GM03348 (cell line): Measurements from ENCODE around the gene CDK17.
"Not testable (repeated sequence)": the region's sequence is repeated elsewhere in the genome, so short reads cannot be mapped to it uniquely, and the experiment has no call there.

Source experiments
- DNase-seq: peaks from one replicate; pipeline ENCODE4 v3.0.0; 2012; ENCODE audit warnings: low spot score

The CDK17 gene

GRCh38 chr12:96354326-96354725 is 45.9 kb downstream of the CDK17 start:
- DNase-seq: no peak

DNA sequence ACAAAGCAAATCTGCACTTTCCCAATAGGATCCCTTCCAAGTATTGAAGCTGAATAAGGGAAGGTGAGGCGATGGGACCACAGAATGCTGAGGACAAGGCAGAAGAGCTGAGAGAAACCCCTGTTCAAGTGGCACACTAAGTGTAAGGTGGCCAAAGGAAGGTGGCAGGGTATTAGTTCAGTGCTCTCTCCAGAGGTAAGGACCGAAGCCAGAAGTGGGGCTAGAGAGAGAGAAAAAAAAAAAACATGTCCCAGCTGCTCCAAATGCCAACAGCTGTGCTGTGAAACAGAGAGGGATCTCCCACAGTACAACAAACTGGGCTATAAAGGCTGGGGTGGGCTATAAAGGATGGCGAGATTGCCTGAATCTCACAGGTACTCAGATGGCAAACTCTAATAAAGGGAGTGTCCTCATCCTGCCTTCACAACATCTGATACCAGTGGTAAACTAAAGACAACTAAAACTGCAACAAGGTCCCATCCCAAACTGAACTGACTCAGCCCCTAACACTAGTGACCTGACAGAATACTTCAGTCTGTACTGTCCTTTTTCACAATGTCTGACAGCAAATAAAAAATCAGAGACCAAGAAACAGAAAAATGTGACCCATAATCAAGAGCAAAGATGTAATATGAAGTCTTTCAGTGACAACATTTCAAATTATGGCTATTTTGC is 47.9 kb downstream of the CDK17 start:
- no peak for DNase-seq

DNA sequence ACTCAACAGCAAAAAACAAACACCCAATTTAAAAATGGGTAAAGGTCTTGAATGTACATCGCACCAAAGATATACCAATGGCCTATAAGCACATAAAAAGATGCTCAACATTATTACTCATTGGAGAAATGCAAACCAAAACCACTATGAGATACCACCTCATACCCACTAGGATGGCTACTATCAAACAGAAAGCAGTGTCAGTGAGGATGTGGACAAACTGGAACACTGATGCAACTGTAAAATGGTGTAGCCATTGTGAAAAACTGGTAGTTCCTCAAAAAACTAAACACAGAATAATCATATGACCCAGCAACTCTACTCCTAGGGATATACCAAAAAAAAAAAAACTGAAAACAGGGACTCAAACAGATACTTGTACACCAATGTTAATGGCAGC is 49.3 kb downstream of the CDK17 start:
- DNase-seq: no peak

GRCh38 chr12:96347130-96347699 is 53.0 kb downstream of the CDK17 start:
- DNase-seq: no peak

- not testable (repeated sequence) for DNase-seq
These were observed 53.5 kb downstream of the CDK17 start for GRCh38 chr12:96346716-96347115.

- DNase-seq: no peak
These were observed 56.0 kb downstream of the CDK17 start for GRCh38 chr12:96344124-96344695.

- DNase-seq: no peak
These were observed 56.8 kb downstream of the CDK17 start for GRCh38 chr12:96343347-96343954.

- not testable (repeated sequence) for DNase-seq
These were observed 60.6 kb downstream of the CDK17 start for GRCh38 chr12:96339666-96340065.

- DNase-seq: no peak
These were observed 61.3 kb downstream of the CDK17 start for GRCh38 chr12:96338852-96339471.

DNA sequence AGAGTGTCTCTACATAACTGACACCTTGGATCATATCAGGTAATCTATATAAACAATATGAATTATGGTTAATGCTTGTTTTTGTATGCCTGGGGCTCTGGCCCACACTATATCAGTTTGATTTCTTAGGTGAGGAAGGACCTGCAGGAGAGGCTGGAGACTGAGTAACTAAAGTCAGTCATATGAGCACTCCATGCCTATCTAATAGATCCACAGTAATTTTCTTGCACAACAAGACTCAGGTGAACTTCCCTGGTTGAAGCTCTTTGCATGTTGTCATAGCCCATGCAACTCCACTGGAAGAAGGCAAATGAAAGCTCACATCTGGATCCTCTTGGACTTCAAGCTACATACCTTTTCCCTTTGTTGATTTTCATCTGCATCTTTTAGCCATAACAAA is 62.3 kb downstream of the CDK17 start:
- DNase-seq: no peak

GRCh38 chr12:96336489-96336888 is 63.8 kb downstream of the CDK17 start:
- DNase-seq: no peak

- DNase-seq: no peak
These were observed 65.0 kb downstream of the CDK17 start for GRCh38 chr12:96335270-96335669.

GRCh38 chr12:96334502-96334901 is 65.7 kb downstream of the CDK17 start:
- DNase-seq: no peak

GRCh38 chr12:96329545-96329944 is 70.7 kb downstream of the CDK17 start:
- no peak for DNase-seq

DNA sequence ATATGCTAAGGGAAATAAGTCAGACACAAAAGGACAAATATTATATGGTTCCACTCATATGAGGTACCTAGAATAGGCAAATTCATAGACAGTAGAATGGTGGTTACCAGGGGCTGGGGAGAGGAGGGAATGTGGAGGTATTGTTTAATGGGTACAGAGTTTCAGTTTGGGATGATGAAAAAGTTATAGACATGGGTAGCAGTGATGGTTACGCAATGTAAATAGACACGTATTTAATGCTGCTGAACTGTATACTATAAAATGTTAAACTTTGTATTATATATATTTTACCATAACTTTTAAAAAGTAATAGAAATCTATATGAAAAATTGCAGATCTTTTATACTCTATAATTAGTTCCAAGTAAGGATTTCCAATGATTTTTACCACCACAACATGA is 71.2 kb downstream of the CDK17 start:
- DNase-seq: no peak

GRCh38 chr12:96327889-96328288 is 72.3 kb downstream of the CDK17 start:
- DNase-seq: no peak

GRCh38 chr12:96327346-96327745 is 72.9 kb downstream of the CDK17 start:
- no peak for DNase-seq

- DNase-seq: no peak
These were observed 73.5 kb downstream of the CDK17 start for GRCh38 chr12:96326628-96327227.

GRCh38 chr12:96323906-96324305 is 76.3 kb downstream of the CDK17 start:
- no peak for DNase-seq

DNA sequence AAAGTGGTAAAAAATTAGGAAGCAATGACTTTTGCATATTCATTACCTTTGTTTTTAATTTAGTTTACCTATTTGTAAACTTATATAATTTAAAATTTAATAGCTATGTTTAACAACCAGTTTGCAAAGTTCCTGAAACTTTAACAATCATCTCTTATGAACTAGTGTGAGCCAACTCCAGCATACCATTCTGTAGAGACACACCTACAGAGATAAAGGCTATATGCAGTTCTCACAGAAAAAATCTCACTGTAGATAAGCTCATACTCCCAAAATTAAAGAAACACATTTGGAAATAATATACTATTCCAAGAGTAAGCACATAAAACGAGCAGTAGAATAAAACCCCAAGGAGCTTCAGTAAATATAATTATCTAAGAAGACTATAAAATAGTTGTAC is 77.5 kb downstream of the CDK17 start:
- no peak for DNase-seq

DNA sequence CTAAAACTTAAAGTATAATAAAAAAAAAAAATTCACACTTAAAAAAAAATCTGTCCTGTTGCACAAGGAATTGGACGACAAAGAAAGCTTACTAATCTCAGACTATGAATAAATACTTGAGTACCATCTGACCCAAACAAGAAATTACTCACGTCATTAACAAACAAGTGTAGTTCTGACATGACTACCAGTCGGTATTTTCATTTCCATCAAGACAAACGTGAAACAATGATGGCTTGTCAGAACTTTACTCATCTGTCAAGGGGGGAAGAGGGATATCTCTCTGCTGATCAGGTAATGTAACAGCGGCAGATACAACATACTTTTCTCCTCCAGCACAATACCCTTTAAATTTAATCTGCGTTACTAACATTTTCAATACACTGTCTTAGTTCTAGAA is 78.3 kb downstream of the CDK17 start:
- no peak for DNase-seq

GRCh38 chr12:96317801-96318200 is 82.4 kb downstream of the CDK17 start:
- DNase-seq: not testable (repeated sequence)
